Fibroblast of pulmonary artery (primary cell): ENCODE measurements around the gene CTCF.
A peak's percentile ranks its signal among the peaks of the same experiment; 100 is the strongest.

ENCODE experiments used
- DNase-seq: peaks from one replicate; pipeline ENCODE4 v3.0.0-alpha.2; 2010; ENCODE audit warnings: low read depth
- H3K4me3 ChIP-seq: replicated peaks from 2 replicates; pipeline ENCODE4 v1.5.1; 2011; ENCODE audit warnings: low read depth, mild to moderate bottlenecking, control low read depth, low read length, moderate library complexity
- CTCF ChIP-seq: IDR thresholded peaks from 2 replicates; pipeline ENCODE4 v1.5.1; 2011; ENCODE audit warnings: mild to moderate bottlenecking, control low read depth, low read length, inconsistent platforms; ENCODE audit errors: missing control alignments

Gene CTCF

GRCh38 chr16:67544844-67545664, 17.3 kb upstream of the CTCF start:
- no peak for TF ChIP-seq CTCF
- H3K4me3 ChIP-seq = no peak overlapping the region

GRCh38 chr16:67545665-67546024, 16.7 kb upstream of the CTCF start:
- TF ChIP-seq CTCF = no peak
- no peak for DNase-seq
- no peak overlapping the region for H3K4me3 ChIP-seq

More at GRCh38 chr16:67544844-67545664, 17.3 kb upstream of the CTCF start:
- DNase-seq = no peak

GRCh38 chr16:67546091-67546501, 16.2 kb upstream of the CTCF start:
- H3K4me3 ChIP-seq = no peak overlapping the region
- no peak for DNase-seq
- no peak for TF ChIP-seq CTCF

GRCh38 chr16:67546761-67547422, 15.4 kb upstream of the CTCF start:
- peak; percentile 76 for DNase-seq
- peak; percentile 93 for TF ChIP-seq CTCF
- H3K4me3 ChIP-seq = no peak overlapping the region

- no peak overlapping the region for H3K4me3 ChIP-seq
- no peak for TF ChIP-seq CTCF
- DNase-seq = no peak
Observed at GRCh38 chr16:67547423-67548264, 14.7 kb upstream of the CTCF start.

GRCh38 chr16:67548265-67549126, 13.8 kb upstream of the CTCF start:
- TF ChIP-seq CTCF = no peak
- DNase-seq = no peak
- H3K4me3 ChIP-seq = no peak overlapping the region
